NCI-H2171 treated with DMSO at 0.1 percent for 48 hours (cell line): Measurements from ENCODE around the gene DNMT3L.
"Not testable (repeated sequence)": the region's sequence is repeated elsewhere in the genome, so short reads cannot be mapped to it uniquely, and the experiment has no call there.

ENCODE experiments used
- DNase-seq: peaks from one replicate; lab custom pipeline; 2025; lab: John Stamatoyannopoulos, UW

Gene DNMT3L

GRCh38 chr21:44197156-44197516 lies 64.6 kb downstream of the DNMT3L start:
- DNase-seq: not testable (repeated sequence)
